ENCODE data around the gene RBPJ. TPM values are rescaled to one million over a fixed set of nuclear protein-coding genes. Genes with fewer than 3 reads are reported as not detected.

The RBPJ gene
- total and polyA plus RNA-seq, 2 of the 8 experiments (the other 6 are each of a cell fraction or from before 2014, with no cell fraction given): 65.5 to 217 TPM

- peak; percentile 50; the same call in 1 of the 2 replicates for TF ChIP-seq RFX5 (IDR thresholded peaks at IDR 0.05; ENCODE audit: borderline replicate concordance, low read depth, low read length)
- peak; percentile 49 for TF ChIP-seq NRF1 (IDR thresholded peaks at IDR 0.05; ENCODE audit: low read depth, low read length)
- TF ChIP-seq KDM4A (IDR thresholded peaks at IDR 0.05; ENCODE audit: low read depth, low read length, severe bottlenecking): peak; percentile 30
- peak; percentile 83; the same call in 1 of the 2 replicates for TF ChIP-seq EGR1 (IDR thresholded peaks at IDR 0.05; ENCODE audit: borderline replicate concordance, low read depth, low read length)
- TF ChIP-seq BACH1 (IDR thresholded peaks at IDR 0.05; ENCODE audit: low read length): peak; percentile 24; the same call in 1 of the 2 replicates
- 0 out of 4 replicates have a peak, but pooled peaks of 1 of the 2 experiments have one; percentile 1 for TF ChIP-seq HDAC2 (IDR thresholded peaks at IDR 0.05; ENCODE audit: borderline replicate concordance in 1 of 2, low read depth in 2 of 2, low read length in 2 of 2)
- TF ChIP-seq BRCA1 (IDR thresholded peaks at IDR 0.05; ENCODE audit: low read depth, low read length): peak; percentile 88
- TF ChIP-seq, protein P1, sequence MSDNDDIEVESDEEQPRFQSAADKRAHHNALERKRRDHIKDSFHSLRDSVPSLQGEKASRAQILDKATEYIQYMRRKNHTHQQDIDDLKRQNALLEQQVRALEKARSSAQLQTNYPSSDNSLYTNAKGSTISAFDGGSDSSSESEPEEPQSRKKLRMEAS (IDR thresholded peaks at IDR 0.05): peak; percentile 68
- no peak for TF ChIP-seq SP2 (IDR thresholded peaks at IDR 0.05; ENCODE audit: low read length)
Measured at GRCh38 chr4:26320538-26321372, at the start of gene RBPJ (continued).

All from H1 (cell line).